Measurements from ENCODE around the gene LPIN3.

DNA sequence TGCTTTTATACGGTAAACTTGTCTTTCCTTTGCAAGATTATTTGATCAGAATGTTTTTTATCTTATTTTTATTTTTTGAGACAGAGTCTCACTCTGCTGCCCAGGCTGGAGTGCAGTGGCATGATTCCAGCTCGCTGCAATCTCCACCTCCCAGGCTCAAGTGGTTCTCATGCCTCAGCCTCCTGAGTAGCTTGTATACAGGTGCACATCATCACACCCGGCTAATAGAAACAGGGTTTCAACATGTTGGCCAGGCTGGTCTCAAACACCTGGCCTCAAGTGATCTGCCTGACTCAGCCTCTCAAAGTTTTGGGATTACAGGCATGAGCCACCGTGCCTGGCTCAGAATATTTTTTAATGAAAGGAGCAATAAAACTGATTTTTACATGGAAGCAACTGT, 8.9 kb upstream of the LPIN3 start:
- TF ChIP-seq, protein P1, sequence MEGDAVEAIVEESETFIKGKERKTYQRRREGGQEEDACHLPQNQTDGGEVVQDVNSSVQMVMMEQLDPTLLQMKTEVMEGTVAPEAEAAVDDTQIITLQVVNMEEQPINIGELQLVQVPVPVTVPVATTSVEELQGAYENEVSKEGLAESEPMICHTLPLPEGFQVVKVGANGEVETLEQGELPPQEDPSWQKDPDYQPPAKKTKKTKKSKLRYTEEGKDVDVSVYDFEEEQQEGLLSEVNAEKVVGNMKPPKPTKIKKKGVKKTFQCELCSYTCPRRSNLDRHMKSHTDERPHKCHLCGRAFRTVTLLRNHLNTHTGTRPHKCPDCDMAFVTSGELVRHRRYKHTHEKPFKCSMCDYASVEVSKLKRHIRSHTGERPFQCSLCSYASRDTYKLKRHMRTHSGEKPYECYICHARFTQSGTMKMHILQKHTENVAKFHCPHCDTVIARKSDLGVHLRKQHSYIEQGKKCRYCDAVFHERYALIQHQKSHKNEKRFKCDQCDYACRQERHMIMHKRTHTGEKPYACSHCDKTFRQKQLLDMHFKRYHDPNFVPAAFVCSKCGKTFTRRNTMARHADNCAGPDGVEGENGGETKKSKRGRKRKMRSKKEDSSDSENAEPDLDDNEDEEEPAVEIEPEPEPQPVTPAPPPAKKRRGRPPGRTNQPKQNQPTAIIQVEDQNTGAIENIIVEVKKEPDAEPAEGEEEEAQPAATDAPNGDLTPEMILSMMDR (conservative IDR thresholded peaks at IDR 0.05) = no peak
- TF ChIP-seq ZFX (IDR thresholded peaks at IDR 0.05) = no peak
